Measurements from ENCODE around the gene HAS3. TPM values are rescaled to one million over a fixed set of nuclear protein-coding genes. Genes with fewer than 3 reads are reported as not detected.

HAS3 gene
- polyA plus RNA-seq, 1 of the 3 experiments (the other 2 are of a cell fraction): 38.7 TPM

GRCh38 chr16:69112285-69113129, 7.1 kb downstream of the HAS3 start:
- Histone ChIP-seq H4K20me1 (ENCODE audit: insufficient read depth) (0 out of 2 replicates have a peak, but pooled peaks cover 8% of the 10 kb centered on the region), H3K27ac (ENCODE audit: low read depth in 2 of 2, low read length in 1 of 2) (no peak overlapping the region), H3K36me3 (replicated peaks in 1 of 2; ENCODE audit: control insufficient read depth in 1 of 2, insufficient read depth in 2 of 2, low read length in 1 of 2) (peaks cover 9 to 57% of the 10 kb centered on the region in 2 experiments), H3K9ac (no peak overlapping the region), H3K4me2 (no peak overlapping the region), H3K4me3 (ENCODE audit: low read depth in 2 of 2, low read length in 1 of 2) (no peak overlapping the region; a peak in 1 of 4 replicates), H3K9me3 (no peaks in the 10 kb centered on the region), H3K4me1 (ENCODE audit: control insufficient read depth in 1 of 2, insufficient read depth in 2 of 2, low read depth in 1 of 2, low read length in 1 of 2) (no peaks in the 10 kb centered on the region; a peak in 1 of 4 replicates), H3F3A (replicated peaks; ENCODE audit: insufficient read depth) (peaks cover 3% of the 10 kb centered on the region), H2AFZ (ENCODE audit: low read depth) (no peak overlapping the region), H3K9me2 (no peaks in the 10 kb centered on the region), H3K79me2 (ENCODE audit: insufficient read depth) (no peaks in the 10 kb centered on the region), H3K27me3 (ENCODE audit: insufficient read depth) (no peaks in the 10 kb centered on the region)
- TF ChIP-seq CTCF (IDR thresholded peaks at IDR 0.05) (peak; percentile 74), NFIC (IDR thresholded peaks at IDR 0.05; ENCODE audit: borderline replicate concordance) (no peak), SMC3 (IDR thresholded peaks at IDR 0.05; ENCODE audit: low read depth, low read length) (peak; percentile 46; the same call in 1 of the 2 replicates), JUND (IDR thresholded peaks at IDR 0.05) (no peak), RAD21 (IDR thresholded peaks at IDR 0.05; ENCODE audit: low read length) (peak; percentile 52), TAF1 (IDR thresholded peaks at IDR 0.05; ENCODE audit: borderline replicate concordance, low read depth, low read length) (no peak), GATA2 (CRISPR knock-in tag; IDR thresholded peaks at IDR 0.05) (no peak), FOXJ3 (CRISPR knock-in tag; IDR thresholded peaks at IDR 0.05) (no peak)
- CTCF ChIA-PET: interaction anchor here (0.6 to 7.3 kb wide), 19 partner anchors 7 to 584 kb away, joined by 3 to 62 read pairs (median 3); partner anchors contain the start of genes HAS3 and TANGO6
- peak; percentile 82 for DNase-seq
- 53% methylated on average over 2 of the region's 6 CpGs for WGBS (ENCODE audit: low lambda C conversion rate)
- POLR2A ChIA-PET: no interaction called here

- H3K27me3 ChIP-seq (ENCODE audit: insufficient read depth): no peaks in the 10 kb centered on the region
- H3F3A ChIP-seq (replicated peaks; ENCODE audit: insufficient read depth): peaks cover 3% of the 10 kb centered on the region
- no peaks in the 10 kb centered on the region for H3K9me3 ChIP-seq
- no peak for DNase-seq
- H3K9me2 ChIP-seq: no peaks in the 10 kb centered on the region
- TF ChIP-seq GABPA (IDR thresholded peaks at IDR 0.05; ENCODE audit: low read depth) (no peak), RAD21 (IDR thresholded peaks at IDR 0.05; ENCODE audit: low read length) (no peak), MEF2A (IDR thresholded peaks at IDR 0.05; ENCODE audit: borderline replicate concordance, low read depth) (no peak)
- no peak overlapping the region for H2AFZ ChIP-seq (ENCODE audit: low read depth)
- ChIA-PET CTCF (interaction anchor here (0.6 to 7.3 kb wide), 15 partner anchors 8 to 583 kb away, joined by 3 to 62 read pairs (median 4); partner anchors contain the start of genes HAS3 and TANGO6), POLR2A (no interaction called here)
- H3K36me3 ChIP-seq (replicated peaks in 1 of 2; ENCODE audit: control insufficient read depth in 1 of 2, insufficient read depth in 2 of 2, low read length in 1 of 2): peaks cover 9 to 64% of the 10 kb centered on the region in 2 experiments
- H3K4me1 ChIP-seq (ENCODE audit: control insufficient read depth in 1 of 2, insufficient read depth in 2 of 2, low read depth in 1 of 2, low read length in 1 of 2): no peaks in the 10 kb centered on the region; a peak in 1 of 4 replicates
- H3K4me3 ChIP-seq (ENCODE audit: low read depth in 2 of 2, low read length in 1 of 2): no peak overlapping the region
- H3K27ac ChIP-seq (ENCODE audit: low read depth in 2 of 2, low read length in 1 of 2): no peak overlapping the region
- no peak overlapping the region for H3K9ac ChIP-seq
- 0 out of 2 replicates have a peak, but pooled peaks cover 8% of the 10 kb centered on the region for H4K20me1 ChIP-seq (ENCODE audit: insufficient read depth)
- WGBS (ENCODE audit: low lambda C conversion rate): 93% methylated on average over 7 of the region's 7 CpGs
- H3K79me2 ChIP-seq (ENCODE audit: insufficient read depth): no peaks in the 10 kb centered on the region
- no peak overlapping the region for H3K4me2 ChIP-seq
Measured at GRCh38 chr16:69113216-69113615, 7.8 kb downstream of the HAS3 start.
